Adipocyte (in vitro differentiated cells): ENCODE results near the gene PTPRF.

Experiments
- DNase-seq: peaks from one replicate; pipeline ENCODE4 v3.0.0-alpha.2; 2015; ENCODE audit warnings: low read depth
- H3K27me3 ChIP-seq: replicated peaks from 2 replicates; pipeline ENCODE4 v1.7.0; 2013; ENCODE audit warnings: mild to moderate bottlenecking, low read length, moderate library complexity; ENCODE audit not compliant: control insufficient read depth, insufficient read depth
- H3K36me3 ChIP-seq: 2 replicates; pipeline ENCODE4 v1.7.0; 2013; ENCODE audit warnings: low read length, mild to moderate bottlenecking, moderate library complexity; ENCODE audit not compliant: control insufficient read depth, insufficient read depth, severe bottlenecking
- H3K4me1 ChIP-seq: 2 replicates; pipeline ENCODE4 v1.7.0; 2013; ENCODE audit warnings: mild to moderate bottlenecking, low read length, moderate library complexity; ENCODE audit not compliant: control insufficient read depth, insufficient read depth
- H3K4me3 ChIP-seq: 2 replicates; pipeline ENCODE4 v1.7.0; 2013; ENCODE audit warnings: mild to moderate bottlenecking, low read length, moderate library complexity
- H3K9ac ChIP-seq: 2 replicates; pipeline ENCODE4 v1.7.0; 2013; ENCODE audit warnings: mild to moderate bottlenecking, low read length, moderate library complexity
- H3K9me3 ChIP-seq: 2 replicates; pipeline ENCODE4 v1.7.0; 2013; ENCODE audit warnings: mild to moderate bottlenecking, low read length, moderate library complexity; ENCODE audit not compliant: control insufficient read depth

Gene PTPRF

GRCh38 chr1:43513471-43514173 lies 17.1 kb upstream of the PTPRF start:
- DNase-seq: no peak
- peaks cover 6% of the 10 kb centered on the region for H3K9me3 ChIP-seq
- H3K4me3 ChIP-seq: no peak overlapping the region
- no peaks in the 10 kb centered on the region for H3K36me3 ChIP-seq
- H3K4me1 ChIP-seq: peaks cover 20% of the 10 kb centered on the region
- no peak overlapping the region for H3K9ac ChIP-seq
- no peaks in the 10 kb centered on the region for H3K27me3 ChIP-seq

GRCh38 chr1:43518935-43519686 lies 11.6 kb upstream of the PTPRF start:
- no peak for DNase-seq
- Histone ChIP-seq H3K9ac (no peak overlapping the region), H3K4me1 (peaks cover 22% of the 10 kb centered on the region), H3K9me3 (no peaks in the 10 kb centered on the region), H3K36me3 (no peaks in the 10 kb centered on the region), H3K4me3 (no peak overlapping the region), H3K27me3 (no peaks in the 10 kb centered on the region)

GRCh38 chr1:43520100-43520778 lies 10.4 kb upstream of the PTPRF start:
- Histone ChIP-seq H3K27me3 (no peaks in the 10 kb centered on the region), H3K4me1 (peaks cover 15% of the 10 kb centered on the region), H3K36me3 (no peaks in the 10 kb centered on the region), H3K4me3 (no peak overlapping the region), H3K9me3 (no peaks in the 10 kb centered on the region), H3K9ac (no peak overlapping the region)
- no peak for DNase-seq

- Histone ChIP-seq H3K4me1 (peaks cover 11% of the 10 kb centered on the region), H3K9me3 (no peaks in the 10 kb centered on the region), H3K36me3 (no peaks in the 10 kb centered on the region), H3K4me3 (no peak overlapping the region), H3K9ac (no peak overlapping the region), H3K27me3 (no peaks in the 10 kb centered on the region)
- no peak for DNase-seq
These were observed 9.6 kb upstream of the PTPRF start for GRCh38 chr1:43521078-43521477.

GRCh38 chr1:43521756-43522155 lies 8.9 kb upstream of the PTPRF start:
- no peak for DNase-seq
- H3K9me3 ChIP-seq: no peaks in the 10 kb centered on the region
- H3K36me3 ChIP-seq: no peaks in the 10 kb centered on the region
- no peaks in the 10 kb centered on the region for H3K27me3 ChIP-seq
- H3K4me3 ChIP-seq: no peak overlapping the region
- no peak overlapping the region for H3K9ac ChIP-seq
- peaks cover 11% of the 10 kb centered on the region for H3K4me1 ChIP-seq

- peaks cover 11% of the 10 kb centered on the region for H3K4me1 ChIP-seq
- no peaks in the 10 kb centered on the region for H3K36me3 ChIP-seq
- no peaks in the 10 kb centered on the region for H3K27me3 ChIP-seq
- H3K9ac ChIP-seq: no peak overlapping the region
- DNase-seq: no peak
- no peak overlapping the region for H3K4me3 ChIP-seq
- H3K9me3 ChIP-seq: no peaks in the 10 kb centered on the region
These were observed 8.3 kb upstream of the PTPRF start for GRCh38 chr1:43522431-43522775.

- Histone ChIP-seq H3K36me3 (no peaks in the 10 kb centered on the region), H3K4me3 (no peak overlapping the region), H3K9me3 (no peaks in the 10 kb centered on the region), H3K27me3 (no peaks in the 10 kb centered on the region), H3K9ac (no peak overlapping the region), H3K4me1 (peaks cover 11% of the 10 kb centered on the region)
- peak; percentile 31 for DNase-seq
These were observed 7.8 kb upstream of the PTPRF start for GRCh38 chr1:43522776-43523480.

- no peaks in the 10 kb centered on the region for H3K36me3 ChIP-seq
- no peak for DNase-seq
- H3K4me3 ChIP-seq: no peak overlapping the region
- H3K9ac ChIP-seq: no peak overlapping the region
- H3K4me1 ChIP-seq: no peaks in the 10 kb centered on the region
- no peaks in the 10 kb centered on the region for H3K27me3 ChIP-seq
- no peaks in the 10 kb centered on the region for H3K9me3 ChIP-seq
These were observed 5.9 kb upstream of the PTPRF start for GRCh38 chr1:43524804-43525203.

- no peaks in the 10 kb centered on the region for H3K36me3 ChIP-seq
- peaks cover 6% of the 10 kb centered on the region for H3K4me1 ChIP-seq
- no peaks in the 10 kb centered on the region for H3K27me3 ChIP-seq
- H3K9ac ChIP-seq: no peak overlapping the region
- no peak overlapping the region for H3K4me3 ChIP-seq
- H3K9me3 ChIP-seq: no peaks in the 10 kb centered on the region
- peak; percentile 55 for DNase-seq
These were observed 4.7 kb upstream of the PTPRF start for GRCh38 chr1:43526002-43526401.

GRCh38 chr1:43527111-43527878 lies 3.4 kb upstream of the PTPRF start:
- Histone ChIP-seq H3K4me1 (peaks cover 6% of the 10 kb centered on the region), H3K9ac (no peak overlapping the region), H3K36me3 (no peaks in the 10 kb centered on the region), H3K4me3 (no peak overlapping the region), H3K9me3 (no peaks in the 10 kb centered on the region), H3K27me3 (no peaks in the 10 kb centered on the region)
- DNase-seq: no peak
